Measurements from ENCODE around the gene LPIN3.

Gene LPIN3

GRCh38 chr20:41407607-41408006, 67.0 kb downstream of the LPIN3 start:
- DNase-seq (ENCODE audit: extremely low read depth, low read depth), result no peak
- no peak for TF ChIP-seq CTCF (IDR thresholded peaks at IDR 0.05; ENCODE audit: low read depth, low read length, missing control alignments)
- no peak overlapping the region for H3K4me3 ChIP-seq (replicated peaks; ENCODE audit: low read depth, low read length)

- DNase-seq (ENCODE audit: extremely low read depth, low read depth), result no peak
- no peak for TF ChIP-seq CTCF (IDR thresholded peaks at IDR 0.05; ENCODE audit: low read depth, low read length, missing control alignments)
- H3K4me3 ChIP-seq (replicated peaks; ENCODE audit: low read depth, low read length), result no peak overlapping the region
Observed at GRCh38 chr20:41408156-41408794, 67.7 kb downstream of the LPIN3 start.

- no peak overlapping the region for H3K4me3 ChIP-seq (replicated peaks; ENCODE audit: low read depth, low read length)
- DNase-seq (ENCODE audit: extremely low read depth, low read depth), result no peak
- no peak for TF ChIP-seq CTCF (IDR thresholded peaks at IDR 0.05; ENCODE audit: low read depth, low read length, missing control alignments)
Observed at GRCh38 chr20:41408986-41409385, 68.4 kb downstream of the LPIN3 start.

Data from HFF-Myc (cell line).